Measurements from ENCODE around the gene MAMSTR.

- TF ChIP-seq TAF1 (IDR thresholded peaks at IDR 0.05; ENCODE audit: borderline replicate concordance, insufficient read depth, low read length) = no peak
- TF ChIP-seq, protein P1, sequence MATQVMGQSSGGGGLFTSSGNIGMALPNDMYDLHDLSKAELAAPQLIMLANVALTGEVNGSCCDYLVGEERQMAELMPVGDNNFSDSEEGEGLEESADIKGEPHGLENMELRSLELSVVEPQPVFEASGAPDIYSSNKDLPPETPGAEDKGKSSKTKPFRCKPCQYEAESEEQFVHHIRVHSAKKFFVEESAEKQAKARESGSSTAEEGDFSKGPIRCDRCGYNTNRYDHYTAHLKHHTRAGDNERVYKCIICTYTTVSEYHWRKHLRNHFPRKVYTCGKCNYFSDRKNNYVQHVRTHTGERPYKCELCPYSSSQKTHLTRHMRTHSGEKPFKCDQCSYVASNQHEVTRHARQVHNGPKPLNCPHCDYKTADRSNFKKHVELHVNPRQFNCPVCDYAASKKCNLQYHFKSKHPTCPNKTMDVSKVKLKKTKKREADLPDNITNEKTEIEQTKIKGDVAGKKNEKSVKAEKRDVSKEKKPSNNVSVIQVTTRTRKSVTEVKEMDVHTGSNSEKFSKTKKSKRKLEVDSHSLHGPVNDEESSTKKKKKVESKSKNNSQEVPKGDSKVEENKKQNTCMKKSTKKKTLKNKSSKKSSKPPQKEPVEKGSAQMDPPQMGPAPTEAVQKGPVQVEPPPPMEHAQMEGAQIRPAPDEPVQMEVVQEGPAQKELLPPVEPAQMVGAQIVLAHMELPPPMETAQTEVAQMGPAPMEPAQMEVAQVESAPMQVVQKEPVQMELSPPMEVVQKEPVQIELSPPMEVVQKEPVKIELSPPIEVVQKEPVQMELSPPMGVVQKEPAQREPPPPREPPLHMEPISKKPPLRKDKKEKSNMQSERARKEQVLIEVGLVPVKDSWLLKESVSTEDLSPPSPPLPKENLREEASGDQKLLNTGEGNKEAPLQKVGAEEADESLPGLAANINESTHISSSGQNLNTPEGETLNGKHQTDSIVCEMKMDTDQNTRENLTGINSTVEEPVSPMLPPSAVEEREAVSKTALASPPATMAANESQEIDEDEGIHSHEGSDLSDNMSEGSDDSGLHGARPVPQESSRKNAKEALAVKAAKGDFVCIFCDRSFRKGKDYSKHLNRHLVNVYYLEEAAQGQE (IDR thresholded peaks at IDR 0.05; ENCODE audit: insufficient read depth in 1 of 2, low read depth in 2 of 2, low read length in 2 of 2) = no peak
- no peak for TF ChIP-seq SIN3A (IDR thresholded peaks at IDR 0.05; ENCODE audit: borderline replicate concordance, insufficient read depth, low read length)
- TF ChIP-seq FOXP2 (optimal IDR thresholded peaks at IDR 0.05; ENCODE audit: borderline replicate concordance, extremely low read depth, extremely low read length, insufficient read depth) = no peak
Measured at GRCh38 chr19:48696353-48697010, 23.0 kb downstream of the MAMSTR start.

Measured in PFSK-1 (cell line).